Spleen (tissue), 7 donors: ENCODE data around the gene SPTBN5.

Experiments used
- CTCF ChIP-seq, 11 experiments: fragments of 200-600 bp in 7 of 11; fragments of 450-650 bp in 4 of 11; sonication (generic) in 4 of 11; IDR thresholded peaks in 8 of 11; conservative IDR thresholded peaks in 3 of 11; 1 replicate in 7 of 11; 2 replicates in 4 of 11; pipeline versions ENCODE4 v1.4.0 to v1.8.0; 2016 to 2021; ENCODE audit warnings: antibody characterized with exemption in 11 of 11, inconsistent platforms in 4 of 11, mild to moderate bottlenecking in 1 of 11
- POLR2A ChIP-seq, 3 donors: fragments of 450-650 bp; IDR thresholded peaks; one replicate each; pipeline ENCODE4 v1.5.1; 2017; ENCODE audit warnings: antibody characterized with exemption in 3 of 3, mild to moderate bottlenecking in 1 of 3
- donor health status: DM: no; HTN: no; CAD: no; lungs with moderate emphysema.
- donor health status: DM: no; HTN: no; CAD: no.
- donor health status: DM: no; HTN: no; CAD: no.

GRCh38 chr15:41885321-41885720 lies 8.5 kb downstream of the SPTBN5 start:
- TF ChIP-seq CTCF (IDR thresholded peaks at IDR 0.05 in 8 of 11, conservative IDR thresholded peaks at IDR 0.05 in 3 of 11): no peak
- TF ChIP-seq POLR2A (IDR thresholded peaks at IDR 0.05): no peak
